Parathyroid adenoma (tissue), 2 donors: ENCODE results near the gene SFMBT2.
"Not testable (repeated sequence)": the region's sequence is repeated elsewhere in the genome, so short reads cannot be mapped to it uniquely, and the experiment has no call there.

Experiments used
- H2AFZ ChIP-seq: fragments of 300-600 bp; sonication (generic); one replicate; pipeline ENCODE4 v1.7.0; 2017; ENCODE audit warnings: antibody characterized with exemption, mild to moderate bottlenecking
- H3K27ac ChIP-seq: fragments of 300-600 bp; sonication (generic); one replicate; pipeline ENCODE4 v1.7.0; 2017
- H3K27me3 ChIP-seq: fragments of 300-600 bp; sonication (generic); one replicate; pipeline ENCODE4 v1.7.0; 2017; ENCODE audit warnings: low read length; ENCODE audit not compliant: control insufficient read depth, insufficient read depth
- H3K36me3 ChIP-seq: fragments of 300-600 bp; sonication (generic); one replicate; pipeline ENCODE4 v1.7.0; 2017; ENCODE audit warnings: low read length; ENCODE audit not compliant: control insufficient read depth, insufficient read depth
- H3K4me1 ChIP-seq: fragments of 300-600 bp; sonication (generic); one replicate; pipeline ENCODE4 v1.7.0; 2017; ENCODE audit warnings: control low read depth
- H3K4me2 ChIP-seq: fragments of 300-600 bp; sonication (generic); one replicate; pipeline ENCODE4 v1.7.0; 2017; ENCODE audit warnings: low read length
- H3K4me3 ChIP-seq: fragments of 300-600 bp; sonication (generic); one replicate; pipeline ENCODE4 v1.7.0; 2017; ENCODE audit warnings: low read depth, low read length
- H3K79me2 ChIP-seq: fragments of 300-600 bp; sonication (generic); one replicate; pipeline ENCODE4 v1.7.0; 2017; ENCODE audit warnings: control low read depth
- H3K9ac ChIP-seq: fragments of 300-600 bp; sonication (generic); one replicate; pipeline ENCODE4 v1.7.0; 2017; ENCODE audit warnings: mild to moderate bottlenecking
- H3K9me3 ChIP-seq: fragments of 300-600 bp; sonication (generic); one replicate; pipeline ENCODE4 v1.7.0; 2017; ENCODE audit warnings: low read length; ENCODE audit not compliant: control insufficient read depth
- CTCF ChIP-seq: fragments of 300-600 bp; sonication (generic); IDR thresholded peaks from one replicate; pipeline ENCODE4 v1.7.0; 2017; ENCODE audit warnings: antibody characterized with exemption, mild to moderate bottlenecking
- donor health status: primary hyperparathyroidism.

Gene SFMBT2

GRCh38 chr10:7192831-7193361 is 217.9 kb downstream of the SFMBT2 start:
- Histone ChIP-seq H3K27me3 (no peaks in the 10 kb centered on the region), H3K4me1 (no peaks in the 10 kb centered on the region), H3K4me2 (no peak overlapping the region), H2AFZ (no peak overlapping the region), H3K27ac (no peak overlapping the region), H3K9me3 (no peaks in the 10 kb centered on the region), H3K4me3 (no peak overlapping the region), H3K36me3 (no peaks in the 10 kb centered on the region), H3K79me2 (no peaks in the 10 kb centered on the region), H3K9ac (no peak overlapping the region)
- no peak for TF ChIP-seq CTCF

GRCh38 chr10:7192061-7192460 is 218.8 kb downstream of the SFMBT2 start:
- no peaks in the 10 kb centered on the region for H3K27me3 ChIP-seq
- H2AFZ ChIP-seq = no peak overlapping the region
- H3K4me3 ChIP-seq = no peak overlapping the region
- no peaks in the 10 kb centered on the region for H3K79me2 ChIP-seq
- no peaks in the 10 kb centered on the region for H3K9me3 ChIP-seq
- H3K27ac ChIP-seq = no peak overlapping the region
- no peaks in the 10 kb centered on the region for H3K4me1 ChIP-seq
- H3K36me3 ChIP-seq = no peaks in the 10 kb centered on the region
- H3K4me2 ChIP-seq = no peak overlapping the region
- TF ChIP-seq CTCF = no peak
- no peak overlapping the region for H3K9ac ChIP-seq

DNA sequence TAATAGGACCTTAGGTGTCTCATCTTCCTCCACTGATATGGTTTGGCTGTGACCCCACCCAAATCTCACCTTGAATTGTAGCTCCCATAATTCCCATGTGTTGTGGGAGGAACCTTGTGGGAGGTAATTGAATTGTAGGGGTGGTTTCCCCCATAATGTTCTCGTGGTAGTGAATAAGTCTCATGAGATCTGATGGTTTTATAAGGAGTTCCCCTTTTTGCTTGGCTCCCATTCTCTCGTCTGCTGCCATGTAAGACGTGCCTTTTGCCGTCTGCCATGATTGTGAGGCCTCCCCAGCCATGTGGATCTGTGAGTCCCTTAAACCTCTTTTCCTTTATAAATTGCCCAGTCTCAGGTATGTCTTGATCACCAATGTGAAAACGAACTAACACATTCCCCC is 220.1 kb downstream of the SFMBT2 start:
- H3K9me3 ChIP-seq, H3K27ac ChIP-seq, H3K9ac ChIP-seq, H3K79me2 ChIP-seq, H2AFZ ChIP-seq, H3K27me3 ChIP-seq, H3K4me3 ChIP-seq, H3K36me3 ChIP-seq, H3K4me1 ChIP-seq, H3K4me2 ChIP-seq: not testable (repeated sequence)

- no peak overlapping the region for H3K4me2 ChIP-seq
- H3K4me1 ChIP-seq = no peaks in the 10 kb centered on the region
- no peaks in the 10 kb centered on the region for H3K36me3 ChIP-seq
- no peak overlapping the region for H3K9ac ChIP-seq
- no peaks in the 10 kb centered on the region for H3K9me3 ChIP-seq
- H3K4me3 ChIP-seq = no peak overlapping the region
- TF ChIP-seq CTCF = no peak
- no peaks in the 10 kb centered on the region for H3K79me2 ChIP-seq
- H3K27ac ChIP-seq = no peak overlapping the region
- no peaks in the 10 kb centered on the region for H3K27me3 ChIP-seq
- no peak overlapping the region for H2AFZ ChIP-seq
Observed at GRCh38 chr10:7189909-7190308, 220.9 kb downstream of the SFMBT2 start.

- Histone ChIP-seq H3K9ac (no peak overlapping the region), H3K4me2 (no peak overlapping the region), H3K27ac (no peak overlapping the region), H3K4me1 (no peaks in the 10 kb centered on the region), H3K27me3 (no peaks in the 10 kb centered on the region), H3K79me2 (no peaks in the 10 kb centered on the region), H3K36me3 (no peaks in the 10 kb centered on the region), H3K9me3 (no peaks in the 10 kb centered on the region), H3K4me3 (no peak overlapping the region), H2AFZ (no peak overlapping the region)
- TF ChIP-seq CTCF = no peak
Observed at GRCh38 chr10:7188456-7189050, 222.3 kb downstream of the SFMBT2 start.
